GM18867 (cell line): ENCODE data around the gene CHST11.

ENCODE experiments used
- ATAC-seq: cut with Tn5 transposase; IDR thresholded peaks from one replicate; pipeline ENCODE4 v1.9.1; 2021; ENCODE audit warnings: mild to moderate bottlenecking, moderate library complexity; ENCODE audit not compliant: unreplicated experiment

Gene CHST11

DNA sequence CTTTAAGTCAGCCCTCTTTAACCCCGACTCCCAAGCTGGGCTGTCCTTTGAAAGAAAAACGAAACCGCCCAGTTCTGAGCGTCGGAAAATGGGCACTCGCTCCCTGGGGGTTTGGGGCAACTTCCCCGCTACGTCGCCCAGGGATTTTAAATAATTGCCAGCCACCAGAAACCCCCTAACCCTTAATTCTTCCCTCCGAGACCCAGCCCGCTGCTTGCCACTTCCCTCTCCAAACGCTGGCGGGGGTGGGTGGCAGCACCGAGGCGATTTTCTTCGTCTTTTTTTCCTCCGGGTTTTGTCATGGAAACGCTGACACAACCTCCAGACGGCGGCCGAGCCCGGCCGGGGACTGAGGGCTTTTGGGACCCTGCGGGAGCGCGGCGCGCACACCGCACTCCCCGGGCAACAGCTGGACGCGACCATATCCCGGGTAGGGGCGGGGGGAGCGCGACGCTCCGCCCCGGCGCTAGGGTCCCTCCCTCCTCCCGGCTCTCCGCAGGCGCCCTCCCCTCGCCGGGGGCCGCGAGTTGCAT lies at the start of gene CHST11:
TSS of gene CHST11 (plus strand) at position 532 of the 533 bp plus-strand sequence.
- ATAC-seq: peak; percentile 68

DNA sequence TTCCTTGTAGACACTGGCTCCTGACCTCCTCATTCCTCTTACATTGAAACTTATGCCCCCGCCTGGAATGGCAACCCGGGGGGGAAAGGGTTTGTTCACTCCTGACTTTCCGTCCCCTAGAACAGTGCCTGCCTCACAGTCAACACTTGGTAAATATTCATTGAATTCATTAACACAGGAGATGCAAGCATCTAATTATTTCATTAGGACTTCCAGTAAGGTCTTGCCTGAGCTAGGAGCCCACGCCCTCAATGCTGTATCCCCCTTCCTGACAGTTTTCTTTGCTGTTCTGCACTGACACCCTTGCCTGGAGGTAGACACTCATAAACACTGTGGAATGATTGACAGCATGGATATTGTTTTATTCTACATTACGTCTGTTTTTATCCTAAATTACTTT lies 49.3 kb upstream of the CHST11 start:
- no peak for ATAC-seq

DNA sequence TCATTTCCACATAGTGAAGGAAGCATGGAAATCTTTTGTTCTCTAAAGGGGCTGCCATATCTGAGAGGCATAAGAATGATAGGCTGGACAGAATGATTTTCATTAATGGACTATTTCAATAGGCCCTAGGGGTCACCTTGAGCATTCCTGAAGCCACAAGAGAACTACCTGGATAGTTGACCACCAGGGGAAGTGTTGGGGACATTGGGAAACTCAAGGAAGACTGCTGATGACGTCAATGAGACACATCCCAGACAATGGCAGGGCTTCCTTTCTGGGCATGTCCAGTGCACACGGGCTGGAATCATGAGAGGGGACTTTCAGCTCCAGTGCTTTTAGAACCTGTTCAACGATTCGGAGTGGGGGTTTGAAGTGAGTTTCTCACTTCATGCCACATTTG lies 48.8 kb upstream of the CHST11 start:
- ATAC-seq: no peak

DNA sequence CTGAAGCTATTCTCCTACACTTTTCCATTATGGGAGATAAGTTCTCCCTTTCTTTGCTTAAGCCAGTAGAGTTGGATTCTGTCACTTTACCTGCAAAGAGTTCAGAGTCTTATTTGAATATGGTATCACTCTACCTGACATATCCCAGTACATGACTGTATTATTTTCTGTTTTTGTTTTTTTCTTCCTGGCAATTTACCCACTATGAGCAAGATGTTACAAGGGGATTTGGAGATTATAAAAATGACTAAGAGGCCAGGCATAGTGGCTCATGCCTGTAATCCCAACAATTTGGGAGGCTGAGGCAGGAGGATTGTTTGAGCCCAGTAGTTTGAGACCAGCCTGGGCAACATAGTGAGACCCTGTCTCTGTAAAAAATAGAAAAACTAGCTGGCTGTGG lies 46.4 kb upstream of the CHST11 start:
- ATAC-seq: no peak

DNA sequence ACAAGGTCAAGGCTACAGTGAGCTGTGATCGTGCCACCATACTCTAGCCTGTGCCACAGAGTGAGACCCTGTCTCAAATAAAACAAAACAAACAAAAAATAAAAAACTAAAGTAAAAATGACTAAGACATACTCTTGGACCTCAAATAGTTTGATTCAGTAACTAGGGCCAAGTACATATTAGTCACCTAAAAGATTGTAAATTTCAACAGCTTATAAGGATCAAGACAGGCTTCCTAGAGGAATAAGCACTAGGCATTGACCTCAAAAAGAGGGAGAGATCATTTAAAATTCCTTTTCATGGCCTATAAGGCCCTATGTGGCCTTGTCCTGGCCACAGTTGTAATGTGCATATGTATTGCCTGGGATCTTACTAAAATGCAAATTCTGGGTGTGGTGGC lies 46.0 kb upstream of the CHST11 start:
- no peak for ATAC-seq

DNA sequence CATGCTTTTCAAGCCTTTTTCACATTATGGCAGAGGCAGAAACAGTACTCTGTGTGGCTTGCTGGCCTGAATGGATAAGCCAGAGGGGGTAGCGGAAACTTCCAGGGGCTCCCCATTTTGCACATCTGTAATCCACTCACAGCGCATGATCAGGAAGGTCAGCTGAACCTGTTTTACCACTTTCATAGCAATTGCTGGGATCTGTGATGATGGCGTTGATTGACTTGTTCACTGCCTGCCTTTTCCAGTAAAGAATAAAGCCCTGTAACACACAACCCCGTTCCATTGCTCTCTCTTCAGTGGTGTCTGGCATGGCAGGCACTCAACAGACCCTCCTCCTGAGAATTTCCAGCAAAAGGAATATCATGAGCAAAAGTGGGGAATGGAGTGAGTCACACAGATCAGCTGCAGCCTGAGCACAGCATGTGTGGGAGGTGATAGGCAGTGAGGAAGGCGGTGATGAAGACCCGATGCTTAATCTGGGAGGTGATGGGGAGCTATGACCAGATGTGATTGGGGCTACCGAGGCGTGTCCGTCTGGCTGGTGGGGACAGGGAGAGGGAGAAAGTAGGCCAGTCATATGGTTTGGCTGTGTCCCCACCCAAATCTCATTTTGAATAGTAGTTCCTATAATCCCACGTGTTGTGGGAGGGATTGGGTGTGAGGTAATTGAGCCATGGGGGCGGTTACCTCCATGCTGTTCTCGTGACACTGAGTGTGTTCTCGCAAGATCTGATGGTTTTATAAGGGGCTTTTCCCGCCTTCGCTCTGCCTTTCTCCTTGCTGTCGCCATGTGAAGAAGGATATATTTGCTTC lies 44.7 kb upstream of the CHST11 start:
- no peak for ATAC-seq

DNA sequence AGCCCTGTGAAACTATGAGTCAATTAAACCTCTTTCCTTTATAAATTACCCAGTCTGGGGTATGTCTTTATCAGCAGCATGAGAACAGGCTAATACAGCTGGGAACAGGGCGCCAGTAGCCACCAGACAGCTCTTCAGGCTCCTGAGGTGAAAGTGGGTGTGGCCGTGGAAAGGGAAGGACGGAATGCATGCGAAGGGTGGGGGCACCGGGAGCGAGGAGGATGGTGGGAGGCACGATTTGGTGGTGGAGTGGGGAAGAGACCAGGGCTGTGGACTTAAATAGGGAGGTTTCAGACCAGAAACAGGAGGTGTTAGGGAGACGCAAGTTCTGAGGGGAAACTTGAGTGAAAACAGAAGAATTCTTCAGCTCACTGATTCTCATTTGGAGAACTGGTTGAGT lies 44.1 kb upstream of the CHST11 start:
- ATAC-seq: no peak

DNA sequence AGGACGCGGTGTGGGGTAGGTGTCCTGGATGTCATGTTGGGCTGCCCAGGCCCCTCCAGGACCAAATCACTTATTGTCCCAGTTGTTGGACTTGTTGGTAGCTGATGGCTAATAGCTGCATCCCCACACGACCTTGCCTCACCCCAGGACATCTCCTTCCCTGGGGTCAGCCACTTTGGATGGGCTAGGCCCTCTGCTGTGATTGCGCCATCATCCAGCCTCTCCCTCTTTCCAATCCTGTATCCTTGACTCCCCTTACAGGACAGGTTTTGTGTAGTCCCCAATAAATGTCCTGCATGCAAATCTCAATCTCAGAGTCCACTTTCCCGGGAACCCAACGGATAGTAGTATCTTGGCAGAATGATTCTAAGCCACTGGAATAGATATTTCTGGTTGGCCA lies 43.4 kb upstream of the CHST11 start:
- no peak for ATAC-seq

DNA sequence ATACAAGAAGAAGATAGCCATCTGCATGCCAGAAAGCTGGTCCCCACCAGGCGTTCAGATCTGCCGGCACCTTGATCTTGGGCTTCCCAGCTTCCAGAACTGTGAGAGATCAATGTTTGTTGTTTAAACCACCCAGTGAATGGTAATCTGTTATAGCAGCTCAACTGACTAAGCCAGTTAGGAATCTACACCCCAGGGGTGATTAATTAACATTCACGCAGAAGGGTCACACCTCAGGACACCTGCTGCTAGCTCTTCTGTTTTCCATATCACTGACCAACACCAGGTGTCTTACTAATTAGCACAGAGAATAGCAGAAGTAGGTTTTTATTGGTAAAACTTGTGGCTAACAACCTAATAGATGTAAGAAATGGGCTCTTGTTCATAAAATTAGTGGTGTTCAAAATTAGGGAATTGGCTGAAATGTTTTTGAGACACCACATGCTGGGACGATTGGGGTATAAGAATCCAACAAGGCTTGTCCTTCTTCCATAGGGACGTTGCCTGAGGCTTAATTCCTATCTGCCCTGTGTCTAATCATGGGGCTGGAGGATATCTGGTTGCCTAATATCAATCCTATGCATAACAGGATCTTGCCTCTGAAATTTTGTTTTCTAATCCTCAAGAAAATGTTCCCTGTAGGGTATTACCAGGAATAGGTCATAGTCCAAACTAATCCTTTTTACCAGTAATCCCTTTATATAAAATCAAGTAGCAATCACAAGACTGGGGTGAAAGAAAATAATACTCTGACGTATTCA lies 42.0 kb upstream of the CHST11 start:
- ATAC-seq: peak; percentile 63

DNA sequence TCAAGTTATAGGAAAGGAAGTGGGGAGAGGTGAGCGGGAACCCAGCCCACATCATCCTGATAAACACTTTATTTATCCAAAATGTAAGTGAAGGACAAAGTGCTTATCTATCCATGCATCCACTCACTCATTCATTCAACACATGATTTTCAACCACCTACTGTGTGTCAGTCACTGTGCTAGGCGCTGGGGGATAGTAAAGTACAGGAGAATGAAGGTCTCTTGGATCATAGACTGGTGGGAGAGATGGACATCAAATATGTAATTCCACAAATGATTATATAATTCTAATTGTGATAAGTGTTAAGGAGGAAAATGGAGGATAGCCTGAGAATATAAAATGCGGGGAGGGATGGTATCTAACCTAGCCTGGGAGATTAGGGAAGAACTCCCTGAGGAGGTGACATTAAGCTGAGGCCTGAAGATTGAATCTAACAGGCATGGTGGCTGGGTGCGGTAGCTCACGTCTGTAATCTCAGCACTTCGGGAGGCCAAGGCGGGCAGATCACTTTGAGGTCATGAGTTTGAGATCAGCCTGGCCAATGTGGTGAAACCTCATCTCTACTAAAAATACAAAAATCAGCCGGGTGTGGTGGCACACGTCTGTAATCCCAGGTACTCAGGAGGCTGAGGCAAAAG lies 41.3 kb upstream of the CHST11 start:
- no peak for ATAC-seq

DNA sequence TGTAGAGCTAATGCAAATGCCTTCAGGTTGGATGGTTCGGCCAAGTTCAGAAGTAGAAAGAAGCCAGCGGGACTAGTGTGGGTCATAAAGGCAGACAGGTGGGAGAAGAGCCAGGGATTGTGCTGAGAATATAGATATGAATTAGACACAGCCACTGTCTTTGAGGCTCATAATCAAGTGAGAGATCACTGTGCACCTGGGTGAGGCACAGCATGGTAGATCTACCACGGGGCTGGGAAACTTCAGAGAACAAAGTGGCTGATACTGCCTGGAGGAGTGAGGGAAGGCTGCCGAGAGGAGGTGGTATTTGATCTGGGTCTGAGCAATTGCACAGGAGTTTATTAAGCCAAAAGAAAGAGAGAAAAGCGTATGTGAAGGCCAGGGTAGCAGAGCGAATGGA lies 40.6 kb upstream of the CHST11 start:
- no peak for ATAC-seq

DNA sequence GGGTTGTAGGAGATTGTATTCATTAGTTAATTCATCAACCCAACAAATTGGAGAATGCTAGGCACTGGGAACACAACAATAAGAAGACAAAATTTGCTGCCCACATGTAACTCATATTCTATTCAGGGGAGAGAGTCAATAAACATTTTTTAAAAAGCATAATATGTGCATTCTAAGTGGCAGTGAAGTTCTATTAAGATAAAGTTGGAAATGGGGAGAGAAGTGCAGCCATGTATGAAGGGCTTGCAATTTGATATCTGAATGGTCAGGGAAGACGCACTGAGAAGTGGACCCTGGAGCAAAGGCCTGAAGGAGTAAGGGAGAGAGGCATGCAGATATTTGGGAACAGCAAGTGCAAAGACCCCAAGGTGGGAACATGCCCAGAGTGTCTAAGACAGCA lies 40.2 kb upstream of the CHST11 start:
- ATAC-seq: no peak

DNA sequence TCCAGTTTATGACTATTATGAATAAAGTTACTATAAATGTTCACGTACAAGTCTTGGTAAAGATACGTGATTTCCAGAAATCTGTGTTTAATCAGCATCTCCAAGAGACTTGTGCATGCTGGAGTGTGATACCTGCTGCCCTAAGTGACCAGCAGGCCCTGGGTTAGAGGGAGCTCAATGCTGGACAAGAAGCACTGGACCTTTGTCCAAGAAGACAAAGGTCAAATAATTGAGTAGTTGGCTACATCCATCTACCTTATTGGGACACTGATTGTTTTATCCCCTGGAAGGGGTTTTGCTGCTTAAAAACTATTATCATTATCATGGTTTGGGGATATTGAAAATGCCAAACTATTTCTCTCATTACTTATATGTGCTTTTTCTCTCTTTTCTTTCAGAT lies 37.0 kb upstream of the CHST11 start:
- no peak for ATAC-seq

DNA sequence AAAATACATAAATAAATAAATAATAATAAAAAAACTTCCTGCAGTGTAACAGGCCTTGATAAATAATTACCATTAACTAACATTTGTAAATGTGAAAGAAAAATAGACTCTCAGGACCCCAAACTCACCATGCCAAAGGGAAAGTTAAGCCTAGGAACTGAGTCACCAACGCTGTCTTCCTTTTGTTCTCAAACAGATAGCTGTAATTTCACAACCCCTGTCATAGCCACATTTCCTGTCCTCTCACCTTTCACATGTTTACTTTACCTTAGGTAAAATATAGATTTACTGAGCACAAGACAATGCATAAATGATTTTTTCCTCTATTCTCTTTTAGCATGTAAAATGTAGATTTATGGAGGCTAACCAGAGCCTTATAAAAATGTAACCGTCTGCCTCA lies 35.9 kb upstream of the CHST11 start:
- no peak for ATAC-seq

DNA sequence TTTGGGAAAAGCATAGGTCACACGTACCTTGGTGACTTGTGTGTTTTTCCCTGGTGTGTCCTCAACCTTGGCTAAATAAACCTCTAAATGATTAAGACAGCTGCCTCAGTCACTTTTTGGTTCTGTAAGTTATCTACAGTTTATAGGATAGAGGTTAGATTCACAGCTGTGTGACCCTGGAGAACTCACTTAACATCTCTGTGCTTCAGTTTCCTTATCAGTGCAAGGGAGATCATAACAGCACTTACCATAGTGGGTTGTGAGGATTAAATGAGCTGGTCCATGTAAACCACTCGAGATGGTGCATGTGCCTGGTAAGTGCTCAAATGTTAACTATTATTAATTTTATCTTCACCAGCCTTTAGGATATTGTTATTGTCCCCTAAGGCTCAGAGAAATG lies 35.4 kb upstream of the CHST11 start:
- no peak for ATAC-seq

DNA sequence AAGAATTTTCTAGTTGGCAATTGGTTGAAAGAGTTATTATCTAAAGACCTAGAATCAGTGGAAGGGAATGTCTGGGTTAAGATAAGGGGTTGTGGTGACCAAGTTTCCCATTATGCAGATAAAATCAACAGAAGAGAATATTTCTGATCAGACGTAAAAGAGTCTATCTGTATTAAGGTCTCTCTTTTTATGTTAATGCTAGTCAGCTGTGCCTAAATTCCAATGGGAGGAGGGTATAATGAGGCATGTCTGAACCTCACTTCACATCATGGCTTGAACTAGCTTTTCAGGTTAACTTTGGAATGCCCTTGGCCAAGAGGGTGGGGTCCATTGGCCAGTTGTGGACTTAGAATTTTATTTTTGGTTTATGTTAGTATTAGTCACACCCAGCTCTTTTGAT lies 34.3 kb upstream of the CHST11 start:
- ATAC-seq: no peak

DNA sequence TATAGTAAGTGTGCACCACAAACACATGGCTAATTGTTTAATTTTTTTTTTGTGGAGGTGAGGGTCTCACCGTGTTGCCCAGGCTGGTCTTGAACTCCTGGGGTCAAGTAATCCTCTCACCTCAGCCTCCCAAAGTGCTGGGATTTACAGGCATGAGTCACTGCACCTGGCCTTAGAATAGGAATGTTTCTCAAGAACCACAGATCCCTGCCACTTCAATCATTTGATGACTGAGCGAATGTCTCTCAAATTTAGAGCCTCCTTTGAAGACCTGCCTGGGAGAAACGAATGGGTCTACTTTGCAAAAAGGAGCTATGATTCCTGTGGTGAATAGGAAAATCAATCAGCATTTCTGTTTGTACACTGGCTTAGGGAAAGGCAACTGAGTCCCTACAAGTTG lies 33.5 kb upstream of the CHST11 start:
- no peak for ATAC-seq

DNA sequence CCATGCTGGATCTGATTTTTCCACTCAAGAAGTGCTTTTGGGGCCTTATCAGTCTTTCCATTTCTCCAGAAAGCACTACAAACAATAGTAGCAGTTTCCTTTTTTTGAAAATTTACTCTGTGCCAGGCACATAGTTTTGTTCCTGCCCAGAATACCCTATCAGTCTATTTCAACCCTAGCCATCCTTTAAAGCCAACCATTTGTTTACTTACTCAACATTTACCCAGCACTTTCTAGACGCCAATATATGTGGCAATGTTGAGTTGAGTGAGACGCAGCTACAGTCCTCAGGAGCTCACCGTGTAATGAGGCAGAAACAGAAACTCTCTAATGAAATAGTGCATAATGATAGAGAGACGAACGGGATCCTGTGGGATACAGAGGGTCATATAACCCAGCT lies 32.9 kb upstream of the CHST11 start:
- ATAC-seq: no peak

DNA sequence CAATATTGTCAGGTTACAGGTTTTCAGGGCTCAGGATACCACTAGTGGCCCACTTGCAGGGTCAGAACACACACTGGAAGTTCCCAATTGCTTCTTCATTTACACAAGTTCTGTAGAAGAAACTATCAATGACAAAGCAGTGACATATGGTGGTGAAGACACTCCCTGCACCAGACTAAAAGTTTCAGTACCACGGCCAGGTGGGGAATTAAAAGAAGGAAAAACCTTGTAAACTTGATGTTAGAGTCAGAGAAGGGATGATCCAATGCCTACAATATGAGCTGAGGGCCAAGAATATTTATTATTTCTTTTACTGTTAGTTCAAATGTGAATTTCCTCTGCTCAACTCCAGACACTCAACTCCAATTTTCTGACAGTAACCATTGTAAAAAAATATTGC lies 31.8 kb upstream of the CHST11 start:
- ATAC-seq: no peak

DNA sequence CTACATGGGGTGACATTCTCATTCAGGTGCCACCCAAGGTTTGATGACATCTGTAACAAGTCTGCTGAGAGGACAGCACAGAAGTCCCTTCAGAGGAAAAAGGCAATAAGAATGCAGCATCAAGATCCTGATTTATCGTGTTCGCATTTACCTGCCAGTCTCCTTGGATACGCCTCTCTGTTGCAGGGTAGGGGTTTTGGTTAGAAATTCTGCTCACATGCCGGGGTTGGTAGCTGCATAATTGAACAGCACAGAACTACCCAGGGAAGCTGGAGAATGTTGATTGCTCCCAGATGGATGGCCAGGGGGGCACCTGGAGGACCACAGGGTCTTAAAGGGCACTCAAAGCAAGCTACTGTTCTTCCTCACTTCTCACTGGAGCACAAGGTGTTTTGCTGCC lies 31.1 kb upstream of the CHST11 start:
- ATAC-seq: no peak

DNA sequence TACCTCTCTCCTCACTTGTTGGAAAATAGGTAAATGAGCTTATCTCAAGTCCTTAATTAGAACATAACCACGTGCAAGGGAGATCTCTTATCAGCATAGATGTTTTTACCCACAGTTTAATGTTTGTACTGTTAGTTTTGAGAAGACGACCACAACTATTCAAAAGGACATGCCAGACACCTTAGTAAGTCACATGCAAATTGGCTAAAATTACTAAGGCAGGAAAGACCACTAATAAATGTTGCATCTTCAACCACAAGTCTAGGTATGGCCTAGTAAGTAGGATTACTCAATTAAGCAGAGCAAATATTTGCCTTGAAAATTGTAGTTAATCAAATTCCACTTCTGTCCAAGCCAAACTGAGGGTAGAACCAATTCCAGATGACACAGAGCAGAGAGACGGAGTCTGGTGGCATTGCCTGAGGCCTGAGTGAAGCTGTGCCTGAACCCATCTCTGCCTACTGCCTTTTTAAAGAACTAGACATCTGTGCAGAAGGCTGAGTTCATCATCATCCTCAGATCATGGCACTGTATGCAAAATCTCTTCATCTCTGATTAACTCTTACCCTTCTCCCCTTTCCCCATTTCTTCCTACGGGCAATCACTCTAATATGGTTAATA lies 29.7 kb upstream of the CHST11 start:
- ATAC-seq: peak; percentile 34
